Tongue (tissue), 2 donors: Measurements from ENCODE around the gene DCBLD1. TPM values are rescaled to one million over a fixed set of nuclear protein-coding genes. Genes with fewer than 3 reads are reported as not detected.
"Not testable (repeated sequence)": the region's sequence is repeated elsewhere in the genome, so short reads cannot be mapped to it uniquely, and the experiment has no call there.

Experiments
- DNase-seq: peaks from one replicate; pipeline ENCODE4 v3.0.0-alpha.2; 2015
- total RNA-seq: library from RNA; depleted of rRNA; stranded (reverse); fragments of >200 nt; gene quantifications from one replicate; pipeline ENCODE4 v1.2.3, GENCODE V29; 2014

Gene DCBLD1
- total RNA-seq, 1 donor from 2014 or later, result 9.9 TPM

DNA sequence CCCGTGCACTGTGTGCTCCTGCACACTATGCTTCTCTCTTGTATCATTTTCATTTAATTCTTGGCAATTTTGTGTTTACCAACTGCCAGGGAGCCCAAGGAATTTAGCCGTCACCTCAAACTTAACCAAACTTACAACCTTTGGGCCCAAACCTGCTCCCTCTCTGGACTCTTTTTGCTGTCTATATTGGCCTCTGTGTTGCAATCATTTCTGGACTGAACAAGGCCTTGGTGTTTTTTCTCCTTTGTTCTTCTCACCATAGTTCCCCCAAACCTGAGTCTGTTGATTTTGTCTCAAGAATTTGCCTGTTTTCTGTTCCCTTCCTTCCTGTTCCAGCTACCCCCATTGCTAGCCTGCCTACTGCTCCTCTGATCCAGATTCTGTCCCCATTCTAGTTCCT lies 19.2 kb downstream of the DCBLD1 start:
- DNase-seq, result no peak

- DNase-seq, result no peak
These were observed 20.1 kb downstream of the DCBLD1 start for GRCh38 chr6:117502580-117502979.

DNA sequence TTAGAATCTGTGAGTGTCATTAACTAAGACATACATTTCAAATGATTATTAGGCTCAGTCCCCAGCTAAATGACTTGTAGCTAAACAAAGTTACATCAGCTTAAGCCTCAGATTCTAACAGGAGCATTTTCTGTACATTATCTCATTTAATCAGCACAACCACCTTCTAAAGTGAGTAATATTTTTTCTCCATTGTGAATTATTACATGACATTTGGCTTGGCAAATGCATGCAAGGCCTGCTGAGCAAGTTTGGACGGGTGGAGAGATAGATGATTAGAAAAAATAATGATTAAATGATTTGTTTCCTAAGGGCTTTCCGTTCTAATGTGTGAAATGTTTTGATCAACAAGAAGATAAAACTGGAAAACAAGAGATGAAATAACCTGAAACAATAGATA lies 20.7 kb downstream of the DCBLD1 start:
- no peak for DNase-seq

DNA sequence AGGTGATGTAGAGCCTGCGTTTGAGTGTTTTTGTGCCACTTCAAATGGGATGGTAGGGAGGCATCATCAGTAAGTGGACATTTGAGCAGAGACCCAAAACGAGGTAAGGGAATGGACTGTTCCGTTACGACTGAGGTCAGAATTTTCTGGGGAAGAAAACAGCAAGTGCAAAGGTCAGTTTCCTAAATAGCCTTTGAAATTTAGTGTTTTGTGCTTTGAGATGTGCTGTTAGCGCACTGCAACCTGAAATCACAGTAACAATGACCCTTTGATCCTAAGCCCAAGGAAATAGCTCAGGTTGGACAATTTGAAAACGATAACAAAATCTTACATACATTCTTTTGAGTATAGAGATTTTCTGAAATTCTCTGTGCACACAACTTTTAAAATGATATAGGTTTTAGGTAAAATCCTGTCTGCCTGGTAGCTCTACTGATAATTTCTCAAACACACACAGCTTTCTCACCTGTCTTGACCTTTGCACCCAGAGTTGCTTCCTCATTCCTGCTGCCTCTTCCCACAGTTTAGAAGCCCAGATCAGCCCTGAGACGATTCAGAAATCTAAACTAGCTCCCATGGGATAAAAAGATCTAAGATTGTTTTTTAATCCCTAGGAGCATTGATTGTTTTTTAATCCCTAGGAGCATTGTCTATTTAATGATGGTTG lies 22.1 kb downstream of the DCBLD1 start:
- DNase-seq, result no peak

DNA sequence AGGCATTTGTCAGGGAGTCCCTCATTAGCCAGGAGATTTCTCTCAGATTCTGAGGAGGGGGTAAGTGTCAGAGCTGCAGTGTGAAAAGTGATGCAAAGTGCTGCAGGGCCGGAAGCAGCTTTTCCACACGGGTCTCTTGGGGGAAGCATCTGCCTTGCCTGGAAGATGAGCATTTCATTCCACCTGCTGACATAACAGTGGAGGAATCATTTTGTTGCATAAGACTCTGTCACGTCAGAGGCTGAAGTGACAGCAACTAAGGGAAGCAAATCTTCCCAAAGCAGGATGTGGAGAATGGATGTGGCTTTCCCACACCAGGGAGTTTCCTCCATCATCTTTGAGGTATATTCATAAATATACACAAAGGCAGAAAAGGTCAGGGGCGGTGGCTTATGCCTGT lies 22.8 kb downstream of the DCBLD1 start:
- DNase-seq, result no peak

DNA sequence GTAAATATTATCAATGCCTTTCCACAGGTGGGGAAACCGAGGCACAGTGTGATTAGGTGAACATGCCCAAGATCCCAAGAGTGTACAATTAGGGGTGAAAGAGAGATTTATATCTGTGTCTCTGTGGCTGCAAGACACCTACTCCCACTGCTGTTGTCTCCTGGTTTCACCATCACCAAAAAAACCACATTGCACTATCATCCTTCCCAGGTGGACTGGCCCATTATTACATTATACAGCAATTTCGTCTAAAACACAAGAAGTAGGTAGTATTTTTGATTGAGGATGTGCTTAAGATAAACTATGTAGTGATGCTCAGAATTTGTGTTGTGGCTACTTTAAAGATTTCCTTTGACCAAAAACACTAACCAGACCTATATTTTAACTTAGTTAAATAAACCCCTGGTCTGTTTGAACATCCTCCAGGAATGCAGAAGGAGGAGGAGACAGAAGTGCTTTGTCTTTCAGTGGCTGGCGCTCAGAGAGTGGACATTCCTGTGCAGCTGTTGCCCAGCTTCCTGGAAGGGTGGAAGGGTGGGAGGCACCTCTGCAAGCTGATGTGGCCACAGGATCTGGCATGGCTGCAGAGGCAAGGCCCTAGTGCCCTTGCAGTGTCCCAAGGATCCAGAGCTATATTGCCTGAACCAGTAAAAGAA lies 23.8 kb downstream of the DCBLD1 start:
- peak; percentile 19 for DNase-seq

- DNase-seq, result peak; percentile 18
These were observed 24.4 kb downstream of the DCBLD1 start for GRCh38 chr6:117506907-117507306.

- no peak for DNase-seq
These were observed 26.0 kb downstream of the DCBLD1 start for GRCh38 chr6:117508450-117508971.

DNA sequence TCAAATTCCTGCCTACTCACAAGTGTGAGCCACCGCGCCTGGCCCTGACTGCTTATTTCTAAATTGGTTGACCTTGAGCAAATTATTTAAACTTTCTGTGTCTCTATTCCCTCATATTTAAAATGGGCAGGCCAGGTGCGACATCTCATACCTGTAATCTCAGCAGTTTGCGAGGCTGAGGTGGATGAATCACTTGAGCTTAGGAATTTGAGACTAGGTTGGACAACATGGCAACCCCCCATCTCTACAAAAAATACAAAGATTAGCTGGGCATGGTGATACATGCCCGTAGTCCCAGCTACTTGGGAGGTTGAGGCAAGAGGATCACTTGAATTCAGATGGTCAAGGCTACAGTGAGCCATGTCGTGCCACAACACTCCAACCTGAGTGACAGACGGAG lies 26.5 kb downstream of the DCBLD1 start:
- DNase-seq, result no peak

- DNase-seq, result no peak
These were observed 29.8 kb downstream of the DCBLD1 start for GRCh38 chr6:117512056-117512828.

GRCh38 chr6:117512987-117513573 lies 30.6 kb downstream of the DCBLD1 start:
- no peak for DNase-seq

- no peak for DNase-seq
These were observed 31.4 kb downstream of the DCBLD1 start for GRCh38 chr6:117513778-117514365.

DNA sequence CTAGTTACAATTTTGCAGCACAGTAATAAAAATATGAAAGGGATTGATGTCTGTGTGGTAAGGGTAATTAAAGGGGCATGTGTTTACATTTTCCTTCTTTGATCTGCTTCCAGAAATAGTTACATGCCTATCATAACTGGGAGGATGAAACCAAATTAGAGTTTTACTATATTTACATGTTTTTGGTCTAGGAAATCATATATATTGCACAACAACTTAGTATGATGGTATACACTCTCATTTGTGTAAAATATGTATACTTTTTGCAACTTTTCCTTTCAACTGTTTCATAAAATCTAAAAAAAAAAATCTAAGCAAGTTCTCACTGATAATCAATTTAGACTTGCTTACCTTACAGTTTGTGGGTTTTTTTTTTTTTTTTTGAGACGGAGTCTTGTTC lies 32.2 kb downstream of the DCBLD1 start:
- DNase-seq, result no peak

DNA sequence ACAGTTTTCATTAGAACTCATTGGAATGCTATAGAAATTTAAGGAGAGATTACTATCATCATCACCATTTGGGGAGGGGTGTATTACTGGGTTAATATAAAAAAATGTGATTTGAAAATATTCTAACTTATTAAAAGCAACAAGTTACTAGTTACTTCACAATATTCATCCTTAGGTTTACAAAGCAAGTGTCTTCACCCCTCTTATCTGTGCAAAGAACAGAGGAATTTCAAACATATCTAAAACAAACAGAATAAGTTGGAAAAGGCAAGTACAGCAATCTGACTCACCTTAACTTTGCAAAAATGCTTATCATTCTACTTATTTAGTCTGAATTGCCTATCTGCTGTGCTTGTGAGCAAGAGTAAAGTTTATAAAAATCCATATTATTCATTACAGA lies 32.9 kb downstream of the DCBLD1 start:
- DNase-seq, result no peak

GRCh38 chr6:117517995-117518394 lies 35.5 kb downstream of the DCBLD1 start:
- not testable (repeated sequence) for DNase-seq

GRCh38 chr6:117518870-117519269 lies 36.4 kb downstream of the DCBLD1 start:
- DNase-seq, result no peak

- no peak for DNase-seq
These were observed 38.3 kb downstream of the DCBLD1 start for GRCh38 chr6:117520603-117521395.

DNA sequence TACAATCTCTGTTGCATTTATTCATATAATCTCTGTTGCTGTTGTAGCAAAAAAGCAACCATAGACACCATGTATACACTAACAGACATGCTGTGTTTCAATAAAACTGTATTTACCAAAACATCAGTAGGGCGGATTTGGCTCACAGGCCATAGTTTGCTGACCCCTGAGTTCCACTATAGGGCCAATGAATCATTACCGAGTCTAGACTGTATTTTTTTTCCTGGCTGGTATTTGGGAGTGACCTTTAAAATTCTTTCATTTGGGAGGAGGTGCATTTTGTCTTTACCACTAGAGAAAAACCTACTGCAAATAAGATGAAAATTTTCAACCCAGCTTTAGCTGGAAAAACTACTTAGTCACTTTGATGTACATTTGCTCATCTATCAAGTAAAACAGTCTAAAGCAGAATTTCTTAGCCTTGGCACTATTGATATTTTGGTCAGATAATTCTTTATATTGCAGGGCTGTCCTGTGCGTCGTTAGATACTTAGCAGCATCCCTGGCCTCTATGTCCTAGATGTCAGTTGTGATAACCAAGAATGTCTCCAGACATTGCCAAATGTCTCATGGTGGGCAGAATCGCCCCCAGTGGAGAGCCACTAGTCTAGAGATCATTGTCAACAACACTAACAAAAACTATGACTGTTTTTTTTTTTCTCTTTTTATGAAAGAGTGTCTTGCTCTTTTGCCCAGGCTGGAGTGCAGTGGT lies 39.5 kb downstream of the DCBLD1 start:
- no peak for DNase-seq

- DNase-seq, result no peak
These were observed 43.1 kb downstream of the DCBLD1 start for GRCh38 chr6:117525607-117526006.

GRCh38 chr6:117530467-117531242 lies 48.2 kb downstream of the DCBLD1 start:
- no peak for DNase-seq
